ENCODE results near the gene RSPH9. TPM values are rescaled to one million over a fixed set of nuclear protein-coding genes. Genes with fewer than 3 reads are reported as not detected.
A peak's percentile ranks its signal among the peaks of the same experiment; 100 is the strongest.
"Not testable (repeated sequence)": the region's sequence is repeated elsewhere in the genome, so short reads cannot be mapped to it uniquely, and the experiment has no call there.

The RSPH9 gene
- total RNA-seq, 1 donor from 2014 or later: 0.48 TPM

- peak; percentile 76 for DNase-seq (ENCODE audit: low spot score)
Measured at GRCh38 chr6:43628393-43629103, 16.3 kb upstream of the RSPH9 start.

GRCh38 chr6:43629104-43629504 lies 15.7 kb upstream of the RSPH9 start, which contains the start of gene GTPBP2:
TSS of gene GTPBP2 (minus strand) at chr6:43629264. CDS start at chr6:43629162, 102 bp downstream.
- DNase-seq (ENCODE audit: low spot score): peak; percentile 100

- peak; percentile 99 for DNase-seq (ENCODE audit: low spot score)
Measured at GRCh38 chr6:43629505-43630300, 15.1 kb upstream of the RSPH9 start.

GRCh38 chr6:43630980-43631619 lies 13.7 kb upstream of the RSPH9 start:
- no peak for DNase-seq (ENCODE audit: low spot score)

- not testable (repeated sequence) for DNase-seq (ENCODE audit: low spot score)
Measured at GRCh38 chr6:43633002-43633401, 11.8 kb upstream of the RSPH9 start.

- peak; percentile 28 for DNase-seq (ENCODE audit: low spot score)
Measured at GRCh38 chr6:43634702-43635303, 10.0 kb upstream of the RSPH9 start.

GRCh38 chr6:43635387-43636307 lies 9.2 kb upstream of the RSPH9 start, which contains the start of gene MAD2L1BP:
TSS of gene MAD2L1BP (plus strand) at chr6:43635840. CDS start at chr6:43635876, 36 bp downstream.
- DNase-seq (ENCODE audit: low spot score): peak; percentile 88

- DNase-seq (ENCODE audit: low spot score): no peak
Measured at GRCh38 chr6:43636308-43636659, 8.6 kb upstream of the RSPH9 start.

GRCh38 chr6:43639984-43640800 lies 4.6 kb upstream of the RSPH9 start:
- DNase-seq (ENCODE audit: low spot score): no peak

GRCh38 chr6:43645613-43645964 lies 753 bp downstream of the RSPH9 start:
- no peak for DNase-seq (ENCODE audit: low spot score)

GRCh38 chr6:43647613-43648012 lies 2.8 kb downstream of the RSPH9 start:
- no peak for DNase-seq (ENCODE audit: low spot score)

- no peak for DNase-seq (ENCODE audit: low spot score)
Measured at GRCh38 chr6:43648248-43648647, 3.4 kb downstream of the RSPH9 start.

- not testable (repeated sequence) for DNase-seq (ENCODE audit: low spot score)
Measured at GRCh38 chr6:43652822-43653221, 8.0 kb downstream of the RSPH9 start.

GRCh38 chr6:43657221-43657802 lies 12.5 kb downstream of the RSPH9 start:
- no peak for DNase-seq (ENCODE audit: low spot score)

GRCh38 chr6:43658161-43658560 lies 13.3 kb downstream of the RSPH9 start:
- no peak for DNase-seq (ENCODE audit: low spot score)

GRCh38 chr6:43662948-43663347 lies 18.1 kb downstream of the RSPH9 start:
- DNase-seq (ENCODE audit: low spot score): not testable (repeated sequence)

GRCh38 chr6:43665376-43665775 lies 20.5 kb downstream of the RSPH9 start:
- DNase-seq (ENCODE audit: low spot score): no peak

- DNase-seq (ENCODE audit: low spot score): no peak
Measured at GRCh38 chr6:43666196-43666920, 21.5 kb downstream of the RSPH9 start.
